ENCODE measurements around the gene SLC39A11.

- no peak for TF ChIP-seq CTCF (IDR thresholded peaks at IDR 0.05; ENCODE audit: low read length)
- no peak for TF ChIP-seq EZH2phosphoT487 (IDR thresholded peaks at IDR 0.05; ENCODE audit: low read length)
- no peak for TF ChIP-seq EZH2 (optimal IDR thresholded peaks at IDR 0.05; ENCODE audit: low read depth, low read length)
Observed at GRCh38 chr17:72646176-72646575, 446.3 kb downstream of the SLC39A11 start.

All from MM.1S (cell line).